ENCODE data around the gene LDB1. TPM values are rescaled to one million over a fixed set of nuclear protein-coding genes. Genes with fewer than 3 reads are reported as not detected.

The LDB1 gene
- total RNA-seq, 1 experiment from 2014 or later: 87.6 TPM

- Histone ChIP-seq H3K4me1 (ENCODE audit: control insufficient read depth, insufficient read depth, low read length) (peaks cover 20% of the 10 kb centered on the region), H3K36me3 (ENCODE audit: control insufficient read depth, insufficient read depth, low read length) (no peaks in the 10 kb centered on the region; the same call in 1 of the 2 replicates), H3K9me3 (ENCODE audit: control insufficient read depth, insufficient read depth, low read depth, low read length) (no peaks in the 10 kb centered on the region), H3K27me3 (ENCODE audit: control insufficient read depth, insufficient read depth, low read length) (no peaks in the 10 kb centered on the region), H3K4me3 (ENCODE audit: low read depth in 2 of 2, low read length in 2 of 2) (no peak overlapping the region), H3K27ac (ENCODE audit: low read length) (no peak overlapping the region)
- TF ChIP-seq SIN3A (IDR thresholded peaks at IDR 0.05; ENCODE audit: borderline replicate concordance, insufficient read depth, low read depth, low read length) (no peak), CTCF (IDR thresholded peaks at IDR 0.05) (no peak), TCF7L2 (IDR thresholded peaks at IDR 0.05; ENCODE audit: low read depth, low read length) (no peak), POLR2AphosphoS5 (IDR thresholded peaks at IDR 0.05; ENCODE audit: low read depth, low read length) (no peak), REST (IDR thresholded peaks at IDR 0.05; ENCODE audit: insufficient read depth in 1 of 2, low read depth in 2 of 2, low read length in 1 of 2) (no peak)
- DNase-seq (ENCODE audit: low read depth, low spot score): no peak
- intact Hi-C loops (cut with micrococcal nuclease; ENCODE audit: unreplicated experiment): no loop called here
- POLR2A ChIA-PET: interaction anchor here (0.6 to 0.7 kb wide), 2 partner anchors 138 to 286 kb away, joined by 3 to 6 read pairs; no protein-coding TSS in a partner anchor
- no peak for ATAC-seq
- CTCF ChIA-PET: interaction anchor here (0.6 kb wide), 1 partner anchor 176 kb away, joined by 3 read pairs; no protein-coding TSS in a partner anchor
- in situ Hi-C loops (cut with HindIII; ENCODE audit: low pct_unique_long_range_greater_than_20kb, low sequenced_read_pairs): no loop called here
- no TSS peak for BruUV-seq (replicated peaks)
These were observed 3.1 kb upstream of the LDB1 start for GRCh38 chr10:102123223-102123622.

- DNase-seq (ENCODE audit: low read depth, low spot score) (no peak), ATAC-seq (no peak)
- CTCF ChIA-PET: interaction anchor here (0.6 kb wide), 1 partner anchor 10 kb away, joined by 3 read pairs; no protein-coding TSS in a partner anchor
- in situ Hi-C loops (cut with HindIII; ENCODE audit: low pct_unique_long_range_greater_than_20kb, low sequenced_read_pairs) (no loop called here), intact Hi-C loops (cut with micrococcal nuclease; ENCODE audit: unreplicated experiment) (no loop called here)
- Histone ChIP-seq H3K27ac (ENCODE audit: low read length) (no peak overlapping the region), H3K27me3 (ENCODE audit: control insufficient read depth, insufficient read depth, low read length) (no peaks in the 10 kb centered on the region), H3K36me3 (ENCODE audit: control insufficient read depth, insufficient read depth, low read length) (no peaks in the 10 kb centered on the region; the same call in 1 of the 2 replicates), H3K9me3 (ENCODE audit: control insufficient read depth, insufficient read depth, low read depth, low read length) (no peaks in the 10 kb centered on the region), H3K4me3 (ENCODE audit: low read depth in 2 of 2, low read length in 2 of 2) (no peak overlapping the region), H3K4me1 (ENCODE audit: control insufficient read depth, insufficient read depth, low read length) (peaks cover 28% of the 10 kb centered on the region)
- POLR2A ChIA-PET: interaction anchor here (0.6 to 0.7 kb wide), 2 partner anchors 287 to 341 kb away, joined by 3 to 9 read pairs; no protein-coding TSS in a partner anchor
- TF ChIP-seq SIN3A (IDR thresholded peaks at IDR 0.05; ENCODE audit: borderline replicate concordance, insufficient read depth, low read depth, low read length): no peak
- TF ChIP-seq CTCF (IDR thresholded peaks at IDR 0.05): no peak
- TF ChIP-seq TCF7L2 (IDR thresholded peaks at IDR 0.05; ENCODE audit: low read depth, low read length): no peak
- no peak for TF ChIP-seq POLR2AphosphoS5 (IDR thresholded peaks at IDR 0.05; ENCODE audit: low read depth, low read length)
- no peak for TF ChIP-seq REST (IDR thresholded peaks at IDR 0.05; ENCODE audit: insufficient read depth in 1 of 2, low read depth in 2 of 2, low read length in 1 of 2)
- BruUV-seq (replicated peaks): no TSS peak
These were observed 2.3 kb upstream of the LDB1 start for GRCh38 chr10:102122450-102122849.

Data from Panc1 (cell line).